HepG2 (cell line): Measurements from ENCODE around the gene CCDC91. TPM values are rescaled to one million over a fixed set of nuclear protein-coding genes. Genes with fewer than 3 reads are reported as not detected.

Experiments
- AGO1 ChIP-seq: fragments of 200-400 bp; formaldehyde crosslinking; IDR thresholded peaks from 2 replicates; pipeline ENCODE4 v1.6.1; 2017; ENCODE audit warnings: mild to moderate bottlenecking, low read depth, low read length, moderate library complexity; ENCODE audit not compliant: poor library complexity, severe bottlenecking
- ASH2L ChIP-seq: fragments of 300-600, 200-600 bp; sonication (generic); IDR thresholded peaks from 2 replicates; pipeline ENCODE4 v1.7.0; 2017; ENCODE audit warnings: low read depth, mild to moderate bottlenecking, moderate library complexity, mixed read lengths, low read length; ENCODE audit not compliant: insufficient read length
- ATF7-NPFF ChIP-seq: sonication (generic); formaldehyde crosslinking; IDR thresholded peaks from 2 replicates; pipeline ENCODE4 v1.8.1; 2023; ENCODE audit warnings: mild to moderate bottlenecking, low read depth, missing genetic modification reagents, moderate library complexity
- FOSL1 ChIP-seq: sonication (generic); formaldehyde crosslinking; IDR thresholded peaks from 2 replicates; pipeline ENCODE4 v1.9.0; 2021; ENCODE audit warnings: missing genetic modification reagents, borderline replicate concordance
- FOXM1 ChIP-seq: sonication (generic); formaldehyde crosslinking; IDR thresholded peaks from 2 replicates; pipeline ENCODE4 v1.5.0; 2020; ENCODE audit warnings: missing genetic modification reagents
- HOXA9 ChIP-seq: sonication (generic); formaldehyde crosslinking; IDR thresholded peaks from 2 replicates; pipeline ENCODE4 v1.8.1; 2022; ENCODE audit warnings: missing genetic modification reagents, mild to moderate bottlenecking, moderate library complexity, borderline replicate concordance
- KDM5B ChIP-seq: sonication (generic); formaldehyde crosslinking; IDR thresholded peaks from 2 replicates; pipeline ENCODE4 v1.4.0; 2020; ENCODE audit warnings: missing genetic modification reagents, mild to moderate bottlenecking, borderline replicate concordance
- MED8 ChIP-seq: sonication (generic); formaldehyde crosslinking; IDR thresholded peaks from 2 replicates; pipeline ENCODE4 v1.8.1; 2023; ENCODE audit warnings: mild to moderate bottlenecking, missing genetic modification reagents; ENCODE audit not compliant: insufficient replicate concordance
- MXI1 ChIP-seq: IDR thresholded peaks from 3 replicates; pipeline ENCODE4 v1.6.1; 2012; ENCODE audit warnings: low read depth, low read length, inconsistent platforms, borderline replicate concordance
- RFX3 ChIP-seq: IDR thresholded peaks from 2 replicates; pipeline ENCODE4 v1.6.1; 2016; ENCODE audit warnings: missing biosample characterization, missing genetic modification reagents
- SAFB2 ChIP-seq: sonication (generic); formaldehyde crosslinking; IDR thresholded peaks from 2 replicates; pipeline ENCODE4 v1.5.1; 2020; ENCODE audit warnings: missing genetic modification reagents, low read depth, mild to moderate bottlenecking, borderline replicate concordance
- SALL2 ChIP-seq: sonication (generic); formaldehyde crosslinking; IDR thresholded peaks from 2 replicates; pipeline ENCODE4 v1.8.1; 2023; ENCODE audit warnings: mild to moderate bottlenecking, missing genetic modification reagents, inconsistent platforms
- SP140L ChIP-seq: sonication (generic); formaldehyde crosslinking; IDR thresholded peaks from 2 replicates; pipeline ENCODE4 v1.4.0; 2020; ENCODE audit warnings: missing genetic modification reagents, borderline replicate concordance
- TARDBP ChIP-seq: sonication (generic); formaldehyde crosslinking; IDR thresholded peaks from 2 replicates; pipeline ENCODE4 v1.8.0; 2022; ENCODE audit warnings: mild to moderate bottlenecking, missing genetic modification reagents
- TEAD3 ChIP-seq: optimal IDR thresholded peaks from 2 replicates; pipeline ENCODE3; 2016; ENCODE audit warnings: borderline replicate concordance
- U2AF2 ChIP-seq: fragments of 200-400 bp; formaldehyde crosslinking; IDR thresholded peaks from 2 replicates; pipeline ENCODE4 v1.6.1; 2017; ENCODE audit warnings: low read depth, mild to moderate bottlenecking, low read length
- ZFP36 ChIP-seq: fragments of 150-350 bp; IDR thresholded peaks from 2 replicates; pipeline ENCODE4 v1.6.1; 2018; ENCODE audit warnings: borderline replicate concordance, low read length, low read depth; ENCODE audit not compliant: partially characterized antibody
- ZNF232 ChIP-seq: sonication (generic); formaldehyde crosslinking; IDR thresholded peaks from 2 replicates; pipeline ENCODE4 v1.4.0; 2020; ENCODE audit warnings: missing genetic modification reagents, borderline replicate concordance
- polyA plus RNA-seq, 8 experiments: library from polyadenylated mRNA; depleted of rRNA in 3 of 8; stranded (reverse) in 7 of 8; unstranded in 1 of 8; fragments of >200 nt; fragmentation: Illumina TruSeq in 4 of 8; extraction: Trizol in 4 of 8; gene quantifications; 2 replicates each; pipeline versions ENCODE4 v1.2.1 to v1.2.3, GENCODE V29; 2011 to 2016; ENCODE audit warnings: low read depth in 4 of 8, missing spikeins in 1 of 8, mixed read lengths in 1 of 8; ENCODE audit not compliant: insufficient read depth in 1 of 8
- total RNA-seq, 5 experiments: library from RNA; depleted of rRNA; stranded (reverse); fragments of >200 nt; fragmentation: Illumina TruSeq; extraction: Trizol; gene quantifications; 2 replicates each; pipeline ENCODE4 v1.2.3, GENCODE V29; 2016; ENCODE audit warnings: low read depth in 1 of 5
- TF ChIP-seq, protein P1 (sequence below): sonication (generic); formaldehyde crosslinking; IDR thresholded peaks from 2 replicates; pipeline ENCODE4 v1.4.0; 2020; ENCODE audit warnings: mild to moderate bottlenecking, missing genetic modification reagents
- TF ChIP-seq, protein P2 (sequence below): sonication (generic); formaldehyde crosslinking; IDR thresholded peaks from 2 replicates; pipeline ENCODE4 v1.4.0; 2020; ENCODE audit warnings: missing genetic modification reagents
- TF ChIP-seq, protein P3 (sequence below): IDR thresholded peaks from 2 replicates; pipeline ENCODE4 v1.6.1; 2016; ENCODE audit warnings: missing compliant biosample characterization, missing genetic modification reagents, borderline replicate concordance
- TF ChIP-seq, protein P4 (sequence below): IDR thresholded peaks from 2 replicates; pipeline ENCODE4 v1.4.0; 2020; ENCODE audit warnings: mild to moderate bottlenecking, missing genetic modification reagents

The CCDC91 gene
- total and polyA plus RNA-seq, 2 of the 13 experiments (the other 11 are each of a cell fraction or from before 2014, with no cell fraction given) = 9.8 to 15.8 TPM

DNA sequence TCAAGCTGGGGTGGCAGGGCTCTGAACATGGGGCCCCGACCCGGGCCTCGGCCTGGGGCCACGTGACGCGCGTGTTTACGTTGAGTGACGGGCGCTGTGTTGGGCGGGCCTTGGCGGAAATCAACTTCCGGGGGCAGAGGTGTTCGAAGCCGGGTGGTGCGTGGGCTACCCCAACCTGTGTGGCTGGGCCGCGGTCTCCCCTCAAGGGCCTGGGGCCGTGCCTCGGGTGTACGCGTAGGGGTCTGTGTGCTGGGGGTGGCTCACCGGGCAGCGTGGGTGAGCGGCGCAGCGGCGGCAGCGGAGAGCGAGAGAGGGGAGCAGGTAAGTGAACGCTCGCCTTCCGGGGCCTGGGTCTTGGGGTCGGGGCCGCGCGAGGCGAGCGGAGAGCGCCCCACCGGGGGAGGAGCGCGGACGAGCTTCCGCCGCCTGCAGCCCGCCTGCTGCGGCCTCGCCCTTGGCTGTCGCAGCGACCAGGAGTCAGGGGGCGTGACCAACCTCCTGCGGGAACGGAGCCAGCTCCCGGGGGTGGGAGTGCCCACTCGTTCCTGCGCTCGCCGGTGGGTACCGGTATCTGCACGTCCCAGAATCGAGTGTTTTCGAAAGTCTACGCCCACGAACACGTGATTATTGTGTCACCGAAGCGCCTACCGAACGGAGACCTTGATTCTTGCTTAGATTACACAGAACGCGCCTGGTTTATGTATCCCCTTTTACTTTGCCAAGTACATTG is at the start of gene CCDC91 (continued):
- TF ChIP-seq SAFB2 (0 out of 2 replicates have a peak, but pooled peaks have one; percentile 50), RFX3 (CRISPR knock-in tag) (no peak), TEAD3 (CRISPR knock-in tag) (peak; percentile 37), MED8 (CRISPR knock-in tag) (no peak), SALL2 (peak; percentile 97), TARDBP (CRISPR knock-in tag) (peak; percentile 73; the same call in 1 of the 2 replicates), ATF7-NPFF (CRISPR knock-in tag) (peak; percentile 58; the same call in 1 of the 2 replicates), HOXA9 (CRISPR knock-in tag) (no peak; the same call in none of the 2 replicates), ZNF232 (CRISPR knock-in tag) (peak; percentile 85; the same call in 1 of the 2 replicates), KDM5B (CRISPR knock-in tag) (peak; percentile 93; the same call in 1 of the 2 replicates), FOXM1 (peak; percentile 53; the same call in 1 of the 2 replicates), U2AF2 (no peak), FOSL1 (peak; percentile 39; the same call in 1 of the 2 replicates), AGO1 (peak; percentile 56), ASH2L (peak; percentile 93), SP140L (CRISPR knock-in tag) (no peak), ZFP36 (no peak), MXI1 (peak; percentile 55; the same call in 1 of the 3 replicates)
- TF ChIP-seq, protein P1, sequence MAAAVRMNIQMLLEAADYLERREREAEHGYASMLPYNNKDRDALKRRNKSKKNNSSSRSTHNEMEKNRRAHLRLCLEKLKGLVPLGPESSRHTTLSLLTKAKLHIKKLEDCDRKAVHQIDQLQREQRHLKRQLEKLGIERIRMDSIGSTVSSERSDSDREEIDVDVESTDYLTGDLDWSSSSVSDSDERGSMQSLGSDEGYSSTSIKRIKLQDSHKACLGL (CRISPR knock-in tag) = peak; percentile 33; the same call in 1 of the 2 replicates
- TF ChIP-seq, protein P2, sequence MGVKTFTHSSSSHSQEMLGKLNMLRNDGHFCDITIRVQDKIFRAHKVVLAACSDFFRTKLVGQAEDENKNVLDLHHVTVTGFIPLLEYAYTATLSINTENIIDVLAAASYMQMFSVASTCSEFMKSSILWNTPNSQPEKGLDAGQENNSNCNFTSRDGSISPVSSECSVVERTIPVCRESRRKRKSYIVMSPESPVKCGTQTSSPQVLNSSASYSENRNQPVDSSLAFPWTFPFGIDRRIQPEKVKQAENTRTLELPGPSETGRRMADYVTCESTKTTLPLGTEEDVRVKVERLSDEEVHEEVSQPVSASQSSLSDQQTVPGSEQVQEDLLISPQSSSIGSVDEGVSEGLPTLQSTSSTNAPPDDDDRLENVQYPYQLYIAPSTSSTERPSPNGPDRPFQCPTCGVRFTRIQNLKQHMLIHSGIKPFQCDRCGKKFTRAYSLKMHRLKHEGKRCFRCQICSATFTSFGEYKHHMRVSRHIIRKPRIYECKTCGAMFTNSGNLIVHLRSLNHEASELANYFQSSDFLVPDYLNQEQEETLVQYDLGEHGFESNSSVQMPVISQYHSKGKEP = no peak
- TF ChIP-seq, protein P3, sequence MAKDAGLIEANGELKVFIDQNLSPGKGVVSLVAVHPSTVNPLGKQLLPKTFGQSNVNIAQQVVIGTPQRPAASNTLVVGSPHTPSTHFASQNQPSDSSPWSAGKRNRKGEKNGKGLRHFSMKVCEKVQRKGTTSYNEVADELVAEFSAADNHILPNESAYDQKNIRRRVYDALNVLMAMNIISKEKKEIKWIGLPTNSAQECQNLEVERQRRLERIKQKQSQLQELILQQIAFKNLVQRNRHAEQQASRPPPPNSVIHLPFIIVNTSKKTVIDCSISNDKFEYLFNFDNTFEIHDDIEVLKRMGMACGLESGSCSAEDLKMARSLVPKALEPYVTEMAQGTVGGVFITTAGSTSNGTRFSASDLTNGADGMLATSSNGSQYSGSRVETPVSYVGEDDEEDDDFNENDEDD = peak; percentile 81
- TF ChIP-seq, protein P4, sequence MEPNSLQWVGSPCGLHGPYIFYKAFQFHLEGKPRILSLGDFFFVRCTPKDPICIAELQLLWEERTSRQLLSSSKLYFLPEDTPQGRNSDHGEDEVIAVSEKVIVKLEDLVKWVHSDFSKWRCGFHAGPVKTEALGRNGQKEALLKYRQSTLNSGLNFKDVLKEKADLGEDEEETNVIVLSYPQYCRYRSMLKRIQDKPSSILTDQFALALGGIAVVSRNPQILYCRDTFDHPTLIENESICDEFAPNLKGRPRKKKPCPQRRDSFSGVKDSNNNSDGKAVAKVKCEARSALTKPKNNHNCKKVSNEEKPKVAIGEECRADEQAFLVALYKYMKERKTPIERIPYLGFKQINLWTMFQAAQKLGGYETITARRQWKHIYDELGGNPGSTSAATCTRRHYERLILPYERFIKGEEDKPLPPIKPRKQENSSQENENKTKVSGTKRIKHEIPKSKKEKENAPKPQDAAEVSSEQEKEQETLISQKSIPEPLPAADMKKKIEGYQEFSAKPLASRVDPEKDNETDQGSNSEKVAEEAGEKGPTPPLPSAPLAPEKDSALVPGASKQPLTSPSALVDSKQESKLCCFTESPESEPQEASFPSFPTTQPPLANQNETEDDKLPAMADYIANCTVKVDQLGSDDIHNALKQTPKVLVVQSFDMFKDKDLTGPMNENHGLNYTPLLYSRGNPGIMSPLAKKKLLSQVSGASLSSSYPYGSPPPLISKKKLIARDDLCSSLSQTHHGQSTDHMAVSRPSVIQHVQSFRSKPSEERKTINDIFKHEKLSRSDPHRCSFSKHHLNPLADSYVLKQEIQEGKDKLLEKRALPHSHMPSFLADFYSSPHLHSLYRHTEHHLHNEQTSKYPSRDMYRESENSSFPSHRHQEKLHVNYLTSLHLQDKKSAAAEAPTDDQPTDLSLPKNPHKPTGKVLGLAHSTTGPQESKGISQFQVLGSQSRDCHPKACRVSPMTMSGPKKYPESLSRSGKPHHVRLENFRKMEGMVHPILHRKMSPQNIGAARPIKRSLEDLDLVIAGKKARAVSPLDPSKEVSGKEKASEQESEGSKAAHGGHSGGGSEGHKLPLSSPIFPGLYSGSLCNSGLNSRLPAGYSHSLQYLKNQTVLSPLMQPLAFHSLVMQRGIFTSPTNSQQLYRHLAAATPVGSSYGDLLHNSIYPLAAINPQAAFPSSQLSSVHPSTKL (CRISPR knock-in tag) = peak; percentile 61
